22Rv1 (cell line): ENCODE data around the gene THSD4.

Experiments
- ZFX ChIP-seq: fragments of 450-650 bp; IDR thresholded peaks from 2 replicates; pipeline ENCODE4 v1.6.1; 2017; ENCODE audit warnings: antibody characterized with exemption, borderline replicate concordance
- TF ChIP-seq, protein P1 (sequence below): fragments of 450-650 bp; IDR thresholded peaks from 2 replicates; pipeline ENCODE4 v1.5.1; 2017; ENCODE audit warnings: mild to moderate bottlenecking

DNA sequence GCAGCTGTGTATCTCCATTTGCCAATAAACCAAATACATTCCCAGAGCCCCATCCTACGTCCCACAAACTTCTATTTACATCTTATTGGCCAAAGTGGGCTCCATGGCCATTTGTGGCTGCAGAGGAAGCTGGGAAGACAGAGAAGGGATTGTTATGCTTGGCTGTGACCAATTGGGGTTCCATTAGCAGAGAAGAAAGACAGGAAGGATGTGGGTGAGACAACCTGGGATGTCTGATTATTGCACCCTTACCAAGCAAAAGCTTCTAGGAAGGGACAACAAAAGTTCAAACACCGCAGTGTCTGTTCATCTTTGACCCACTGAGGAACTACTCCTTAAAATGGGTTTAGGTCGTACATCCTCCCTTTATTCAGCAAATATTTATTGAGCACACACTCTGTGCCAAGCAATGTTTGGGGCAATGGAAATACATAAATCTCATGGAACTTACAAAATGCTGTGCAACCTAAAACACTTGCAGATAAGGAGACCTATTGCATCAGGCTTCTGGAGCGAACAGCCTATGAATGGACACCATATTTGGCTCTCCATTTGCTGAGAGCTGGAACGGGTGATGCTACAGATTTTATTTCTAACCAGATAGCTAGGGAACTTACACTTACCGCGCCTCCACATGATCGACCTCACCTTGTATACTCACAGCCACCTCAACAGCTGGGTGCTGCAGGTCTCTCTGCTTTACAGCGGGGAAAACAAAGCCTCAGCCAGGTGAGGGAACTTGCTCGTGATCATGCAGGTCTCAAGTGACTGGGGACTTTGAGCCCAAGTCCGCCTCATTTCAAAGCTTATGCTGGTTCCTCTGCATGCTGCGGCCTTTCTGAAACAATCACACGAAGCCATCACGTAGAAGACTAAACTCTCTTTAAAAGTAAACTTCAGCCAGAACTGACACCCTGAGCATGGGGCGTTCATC is 673.6 kb downstream of the THSD4 start:
- TF ChIP-seq, protein P1, sequence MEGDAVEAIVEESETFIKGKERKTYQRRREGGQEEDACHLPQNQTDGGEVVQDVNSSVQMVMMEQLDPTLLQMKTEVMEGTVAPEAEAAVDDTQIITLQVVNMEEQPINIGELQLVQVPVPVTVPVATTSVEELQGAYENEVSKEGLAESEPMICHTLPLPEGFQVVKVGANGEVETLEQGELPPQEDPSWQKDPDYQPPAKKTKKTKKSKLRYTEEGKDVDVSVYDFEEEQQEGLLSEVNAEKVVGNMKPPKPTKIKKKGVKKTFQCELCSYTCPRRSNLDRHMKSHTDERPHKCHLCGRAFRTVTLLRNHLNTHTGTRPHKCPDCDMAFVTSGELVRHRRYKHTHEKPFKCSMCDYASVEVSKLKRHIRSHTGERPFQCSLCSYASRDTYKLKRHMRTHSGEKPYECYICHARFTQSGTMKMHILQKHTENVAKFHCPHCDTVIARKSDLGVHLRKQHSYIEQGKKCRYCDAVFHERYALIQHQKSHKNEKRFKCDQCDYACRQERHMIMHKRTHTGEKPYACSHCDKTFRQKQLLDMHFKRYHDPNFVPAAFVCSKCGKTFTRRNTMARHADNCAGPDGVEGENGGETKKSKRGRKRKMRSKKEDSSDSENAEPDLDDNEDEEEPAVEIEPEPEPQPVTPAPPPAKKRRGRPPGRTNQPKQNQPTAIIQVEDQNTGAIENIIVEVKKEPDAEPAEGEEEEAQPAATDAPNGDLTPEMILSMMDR: no peak
- no peak for TF ChIP-seq ZFX
